IMR-90 (cell line): ENCODE data around the gene SEC14L1. TPM values are rescaled to one million over a fixed set of nuclear protein-coding genes. Genes with fewer than 3 reads are reported as not detected.

Experiments
- MXI1 ChIP-seq: IDR thresholded peaks from 2 replicates; pipeline ENCODE4 v1.6.1; 2012; ENCODE audit warnings: low read depth, mild to moderate bottlenecking, low read length, moderate library complexity, borderline replicate concordance
- NFE2L2 ChIP-seq: fragments of 150-350 bp; IDR thresholded peaks from 2 replicates; pipeline ENCODE4 v1.6.1; 2016; ENCODE audit warnings: low read depth, mild to moderate bottlenecking, low read length
- polyA plus RNA-seq, 3 experiments: library from polyadenylated mRNA; depleted of rRNA; stranded (reverse); fragments of >200 nt; gene quantifications; 2 replicates each; pipeline ENCODE4 v1.2.3, GENCODE V29; 2012; ENCODE audit warnings: low replicate concordance in 1 of 3
- total RNA-seq: library from RNA; depleted of rRNA; stranded (reverse); fragments of >200 nt; gene quantifications from 2 replicates; pipeline ENCODE4 v1.2.3, GENCODE V29; 2012
- TF ChIP-seq, protein P1 (sequence below): fragments of 150-350 bp; IDR thresholded peaks from 2 replicates; pipeline ENCODE4 v1.6.1; 2016; ENCODE audit warnings: low read depth, mild to moderate bottlenecking, low read length, moderate library complexity, borderline replicate concordance

Gene SEC14L1
- total and polyA plus RNA-seq, 2 of the 4 experiments (the other 2 are of a cell fraction) = 24.9 to 35.8 TPM

GRCh38 chr17:77140878-77141767, at the start of gene SEC14L1 (continued):
- TF ChIP-seq MXI1 (0 out of 2 replicates have a peak, but pooled peaks have one; percentile 9), NFE2L2 (no peak)
- TF ChIP-seq, protein P1, sequence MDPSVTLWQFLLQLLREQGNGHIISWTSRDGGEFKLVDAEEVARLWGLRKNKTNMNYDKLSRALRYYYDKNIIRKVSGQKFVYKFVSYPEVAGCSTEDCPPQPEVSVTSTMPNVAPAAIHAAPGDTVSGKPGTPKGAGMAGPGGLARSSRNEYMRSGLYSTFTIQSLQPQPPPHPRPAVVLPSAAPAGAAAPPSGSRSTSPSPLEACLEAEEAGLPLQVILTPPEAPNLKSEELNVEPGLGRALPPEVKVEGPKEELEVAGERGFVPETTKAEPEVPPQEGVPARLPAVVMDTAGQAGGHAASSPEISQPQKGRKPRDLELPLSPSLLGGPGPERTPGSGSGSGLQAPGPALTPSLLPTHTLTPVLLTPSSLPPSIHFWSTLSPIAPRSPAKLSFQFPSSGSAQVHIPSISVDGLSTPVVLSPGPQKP = no peak
